GM21390 (cell line): ENCODE measurements around the gene TPSAB1.
"Not testable (repeated sequence)": the region's sequence is repeated elsewhere in the genome, so short reads cannot be mapped to it uniquely, and the experiment has no call there.

Source experiments
- ATAC-seq: cut with Tn5 transposase; IDR thresholded peaks from one replicate; pipeline ENCODE4 v1.9.1; 2021; ENCODE audit not compliant: unreplicated experiment

The TPSAB1 gene

GRCh38 chr16:1245452-1246020 is 5.0 kb downstream of the TPSAB1 start:
- ATAC-seq: no peak

GRCh38 chr16:1247903-1248537 is 7.5 kb downstream of the TPSAB1 start:
- ATAC-seq: not testable (repeated sequence)

DNA sequence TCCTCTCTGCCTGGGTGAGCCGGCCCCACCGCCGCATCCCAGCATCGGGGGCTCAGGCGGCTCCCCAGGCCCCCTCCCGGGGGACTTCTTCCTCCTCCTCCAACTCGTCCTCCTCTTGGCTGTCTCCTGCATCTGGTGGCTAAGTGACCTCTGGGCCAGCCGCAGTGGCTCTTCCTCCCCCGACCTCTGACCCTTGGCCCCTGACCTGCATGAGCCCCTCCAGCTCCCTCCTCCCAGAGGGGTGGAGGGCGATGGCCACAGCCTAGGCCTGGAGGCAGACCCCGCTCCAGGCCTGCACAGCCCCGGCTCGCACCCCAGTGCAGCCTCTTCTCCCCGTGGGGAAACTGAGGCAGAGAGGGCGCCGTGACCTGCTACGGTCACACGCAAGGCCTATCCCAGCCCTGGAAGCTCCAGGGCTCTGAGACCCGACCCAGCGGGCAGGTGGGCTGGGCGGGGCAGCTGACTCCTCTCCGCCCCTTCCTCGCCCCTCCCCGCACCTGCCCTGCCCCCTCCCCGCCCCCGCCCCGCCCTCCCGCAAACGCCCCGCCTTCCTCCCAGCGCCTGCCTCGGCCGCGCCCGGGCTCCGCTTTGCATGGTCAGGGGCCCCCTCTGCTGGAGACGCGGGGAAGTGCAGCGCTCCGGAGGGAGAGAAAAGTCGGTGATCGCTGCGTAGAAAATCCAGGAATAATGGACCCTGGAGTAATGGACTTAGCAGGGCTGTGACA is 8.7 kb downstream of the TPSAB1 start:
- ATAC-seq: not testable (repeated sequence)

DNA sequence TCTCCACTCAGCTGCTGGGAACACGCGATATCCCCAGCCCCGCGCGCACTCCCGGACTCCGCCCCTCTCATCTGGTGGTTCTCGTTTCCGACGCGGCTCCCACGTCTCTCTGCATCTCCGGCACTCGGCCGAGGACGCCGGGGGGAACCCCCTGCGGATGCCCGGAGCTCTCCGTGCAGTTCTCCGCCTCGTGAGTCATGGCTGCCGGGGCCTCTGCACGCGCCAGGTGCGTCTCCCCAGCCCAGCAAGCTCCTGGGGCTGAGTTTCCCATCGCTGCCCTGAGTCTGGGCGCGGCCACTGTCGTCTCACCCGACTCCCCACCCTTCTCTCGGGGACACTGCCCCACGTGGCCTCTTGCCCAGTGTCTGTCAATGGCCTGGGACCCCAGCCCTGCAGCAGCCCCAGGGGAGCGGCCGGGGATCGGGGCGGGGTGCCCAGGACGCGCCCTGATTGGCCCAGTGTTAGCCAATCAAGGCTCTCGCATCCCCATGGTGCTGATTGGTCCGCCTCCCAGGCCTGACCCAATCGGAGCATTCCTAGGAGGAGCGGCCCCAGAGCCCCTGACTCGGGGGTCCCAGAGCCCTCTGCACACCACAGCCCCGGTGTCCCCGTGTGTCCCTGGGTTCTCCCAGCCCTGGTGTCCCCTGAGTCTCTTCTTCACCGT is 13.3 kb downstream of the TPSAB1 start:
- not testable (repeated sequence) for ATAC-seq

DNA sequence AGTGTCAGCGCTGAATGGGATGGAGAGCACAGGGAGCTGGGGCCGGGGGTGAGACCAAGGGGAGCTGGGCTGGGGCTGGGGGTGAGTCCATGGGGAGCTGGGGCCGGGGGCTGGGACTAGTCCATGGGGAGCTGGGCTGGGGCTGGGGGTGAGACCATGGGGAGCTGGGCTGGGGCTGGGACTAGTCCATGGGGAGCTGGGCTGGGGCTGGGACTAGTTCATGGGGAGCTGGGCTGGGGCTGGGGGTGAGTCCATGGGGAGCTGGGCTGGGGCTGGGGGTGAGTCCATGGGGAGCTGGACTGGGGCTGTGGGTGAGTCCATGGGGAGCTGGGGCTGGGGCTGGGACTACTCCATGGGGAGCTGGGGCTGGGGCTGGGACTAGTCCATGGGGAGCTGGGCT is 14.3 kb downstream of the TPSAB1 start:
- not testable (repeated sequence) for ATAC-seq

- ATAC-seq: not testable (repeated sequence)
Measured at GRCh38 chr16:1255276-1256122, 15.0 kb downstream of the TPSAB1 start, which contains the start of gene TPSD1. Gene TPSD1, plus strand, starts transcription at chr16:1256069. Its CDS starts 212 bp downstream, at chr16:1256281.

DNA sequence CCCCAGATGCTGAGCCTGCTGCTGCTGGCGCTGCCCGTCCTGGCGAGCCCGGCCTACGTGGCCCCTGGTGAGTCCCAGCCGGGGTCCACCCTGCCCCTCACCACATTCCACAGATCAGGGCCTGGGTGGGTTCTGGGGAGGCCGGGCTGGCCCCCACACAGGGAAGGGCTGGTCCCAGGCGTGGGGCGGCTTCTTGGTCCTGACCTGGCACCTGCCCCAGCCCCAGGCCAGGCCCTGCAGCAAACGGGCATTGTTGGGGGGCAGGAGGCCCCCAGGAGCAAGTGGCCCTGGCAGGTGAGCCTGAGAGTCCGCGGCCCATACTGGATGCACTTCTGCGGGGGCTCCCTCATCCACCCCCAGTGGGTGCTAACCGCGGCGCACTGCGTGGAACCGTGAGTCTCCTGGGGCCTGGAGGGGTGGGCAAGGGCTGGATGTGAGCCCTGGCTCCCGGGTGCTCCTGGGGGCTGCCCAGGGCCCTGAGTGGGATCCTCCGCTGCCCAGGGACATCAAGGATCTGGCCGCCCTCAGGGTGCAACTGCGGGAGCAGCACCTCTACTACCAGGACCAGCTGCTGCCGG is 15.9 kb downstream of the TPSAB1 start:
- ATAC-seq: not testable (repeated sequence)

DNA sequence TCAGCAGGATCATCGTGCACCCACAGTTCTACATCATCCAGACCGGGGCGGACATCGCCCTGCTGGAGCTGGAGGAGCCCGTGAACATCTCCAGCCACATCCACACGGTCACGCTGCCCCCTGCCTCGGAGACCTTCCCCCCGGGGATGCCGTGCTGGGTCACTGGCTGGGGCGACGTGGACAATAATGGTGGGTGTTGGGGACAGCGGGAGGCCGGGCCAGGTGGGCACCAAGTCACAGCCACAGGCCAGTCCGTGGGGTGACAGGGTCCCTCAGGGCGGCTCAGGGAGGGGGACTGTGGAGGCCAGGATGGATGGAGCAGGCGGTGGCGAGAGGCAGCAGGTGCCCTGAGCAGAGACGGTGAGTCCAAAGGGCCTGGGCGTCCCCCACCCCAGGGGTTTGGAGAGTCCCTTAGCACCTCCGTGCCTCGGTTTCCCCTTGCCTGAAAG is 16.4 kb downstream of the TPSAB1 start:
- no peak for ATAC-seq

GRCh38 chr16:1257561-1258224 is 17.2 kb downstream of the TPSAB1 start:
- no peak for ATAC-seq

DNA sequence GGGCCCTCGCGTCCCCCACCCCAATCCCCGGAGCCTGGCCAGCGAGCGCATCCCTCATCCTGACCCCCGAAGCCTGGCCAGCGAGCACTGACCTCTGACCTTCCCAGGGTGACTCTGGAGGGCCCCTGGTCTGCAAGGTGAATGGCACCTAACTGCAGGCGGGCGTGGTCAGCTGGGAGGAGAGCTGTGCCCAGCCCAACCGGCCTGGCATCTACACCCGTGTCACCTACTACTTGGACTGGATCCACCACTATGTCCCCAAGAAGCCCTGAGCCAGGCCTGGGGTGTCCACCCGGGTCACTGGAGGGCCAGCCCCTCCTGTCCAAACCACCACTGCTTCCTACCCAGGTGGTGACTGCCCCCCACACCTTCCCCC is 17.7 kb downstream of the TPSAB1 start:
- no peak for ATAC-seq

- no peak for ATAC-seq
Measured at GRCh38 chr16:1258906-1259759, 18.6 kb downstream of the TPSAB1 start.

DNA sequence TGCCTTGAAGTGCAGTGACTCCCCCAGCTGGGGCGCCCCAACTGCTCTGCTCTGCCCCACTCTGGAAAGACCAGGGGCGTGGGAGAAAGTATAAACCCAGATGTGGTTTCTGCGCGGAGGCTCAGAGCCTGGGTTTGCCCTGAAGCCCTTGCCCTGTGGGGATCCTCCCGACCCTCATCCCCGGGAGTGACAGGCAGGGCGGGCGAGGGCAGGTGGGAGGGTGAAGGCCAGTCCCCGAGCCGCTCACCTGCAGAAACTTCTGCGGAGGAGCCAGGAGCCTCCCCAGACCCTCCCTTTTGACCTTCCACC is 19.2 kb downstream of the TPSAB1 start:
- ATAC-seq: no peak

DNA sequence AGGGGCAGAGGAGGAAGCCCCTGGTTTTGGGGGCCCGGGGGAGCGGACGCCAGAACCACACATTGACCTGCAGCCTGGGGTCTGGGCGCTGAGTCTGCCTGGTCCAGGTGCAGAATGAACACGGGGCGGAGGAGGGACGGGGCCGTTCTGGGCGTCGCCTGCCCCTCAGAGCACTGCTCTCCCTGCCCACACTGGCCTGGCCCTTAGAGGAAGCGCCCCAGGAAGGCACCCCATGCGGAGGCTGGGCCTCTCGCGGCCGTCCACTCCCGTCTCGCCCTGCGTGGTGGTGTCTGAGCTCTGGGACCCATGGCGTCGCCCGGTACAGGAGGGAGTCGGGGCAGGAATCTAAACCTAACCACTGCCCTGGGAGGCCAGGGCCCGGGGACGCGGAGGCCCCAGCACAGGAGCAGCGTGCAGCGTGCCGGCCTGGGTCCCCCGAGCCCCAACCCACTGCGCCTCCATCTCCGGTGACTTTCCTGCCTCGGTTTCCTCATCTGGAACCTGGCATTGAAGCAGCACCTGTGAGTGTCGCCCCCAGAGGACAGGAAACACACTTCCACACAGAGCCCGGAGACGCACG is 19.7 kb downstream of the TPSAB1 start:
- ATAC-seq: no peak

DNA sequence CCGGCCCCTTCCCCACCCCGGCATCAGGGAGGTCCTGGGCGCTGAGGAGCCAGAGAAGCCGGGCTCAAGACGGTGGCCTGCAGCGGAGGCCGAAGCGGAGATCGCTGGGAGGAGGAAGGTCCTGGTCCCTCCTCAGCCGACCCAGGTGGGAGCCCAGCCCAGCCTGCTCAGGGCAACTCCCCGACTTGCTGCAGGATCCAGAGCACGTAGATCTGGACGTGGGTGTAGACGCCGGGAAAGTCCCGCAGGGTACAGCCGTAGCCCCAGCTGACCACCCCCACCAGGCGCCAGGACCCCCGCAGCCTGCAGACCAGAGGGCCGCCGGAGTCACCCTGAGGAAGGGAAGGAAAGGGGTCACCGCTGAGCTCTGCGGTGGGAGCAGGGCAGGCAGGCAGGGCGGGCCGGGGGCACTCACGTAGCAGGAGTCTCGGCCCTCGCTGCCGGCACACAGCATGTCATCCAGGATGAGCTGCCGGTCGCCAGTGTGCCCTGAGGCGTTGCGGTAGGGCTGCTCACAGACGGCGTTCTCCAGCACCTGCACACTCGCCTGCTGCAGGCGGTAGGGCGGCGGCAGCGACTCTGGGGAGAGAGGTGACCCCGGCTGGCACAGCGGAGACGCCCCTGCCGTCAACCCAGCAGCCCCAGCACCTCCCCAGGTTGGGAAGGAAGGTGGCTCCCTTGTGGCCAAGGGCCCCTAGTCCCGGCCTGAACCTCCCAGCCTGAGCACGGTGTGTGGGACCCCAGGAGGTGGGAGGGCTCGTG is 20.8 kb downstream of the TPSAB1 start:
- ATAC-seq: no peak

- no peak for ATAC-seq
Measured at GRCh38 chr16:1262210-1262845, 21.8 kb downstream of the TPSAB1 start.

- no peak for ATAC-seq
Measured at GRCh38 chr16:1262846-1263221, 22.3 kb downstream of the TPSAB1 start.

DNA sequence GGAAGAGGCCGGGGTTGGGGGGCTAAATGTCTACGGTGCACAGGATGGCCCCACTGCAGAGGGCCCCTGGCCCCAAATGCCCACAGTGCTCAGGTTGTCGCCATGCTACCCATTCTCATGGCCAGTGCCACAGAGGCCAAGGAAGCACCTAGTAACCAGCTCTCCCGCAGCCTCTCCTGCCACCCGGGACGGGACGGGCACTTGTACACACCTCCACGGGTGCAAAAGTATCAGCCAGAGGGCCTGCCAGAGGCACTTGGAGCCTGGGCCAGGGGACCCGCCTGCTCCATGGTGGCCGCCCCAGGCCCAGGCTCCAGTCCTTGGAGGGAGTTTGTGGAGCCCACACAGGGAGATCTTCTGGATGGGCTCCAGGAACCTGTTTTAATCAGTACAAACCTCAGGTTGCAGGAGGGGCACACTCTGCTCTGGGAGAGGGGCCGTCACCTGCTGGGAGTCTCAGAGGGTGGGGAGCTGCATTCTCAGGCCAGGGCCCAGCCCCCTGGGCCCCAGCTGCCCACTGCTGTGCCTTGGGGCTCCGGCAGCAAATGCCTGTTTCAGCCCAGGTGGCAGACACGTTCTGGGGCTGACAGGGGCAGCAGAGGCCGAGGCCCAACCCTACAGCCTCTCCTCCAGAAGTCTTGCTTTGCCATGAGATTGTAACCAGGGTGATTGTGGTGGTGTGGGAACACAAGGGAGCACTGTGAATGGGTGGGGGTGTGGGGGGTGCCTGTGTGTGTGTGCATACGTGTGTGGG is 23.3 kb downstream of the TPSAB1 start:
- ATAC-seq: no peak
